ENCODE data around the gene P2RY2.

GRCh38 chr11:73263640-73264039, 45.6 kb downstream of the P2RY2 start:
- no peak for TF ChIP-seq RARB (CRISPR knock-in tag; IDR thresholded peaks at IDR 0.05)
- TF ChIP-seq CSDC2 (CRISPR knock-in tag; IDR thresholded peaks at IDR 0.05) = no peak
- no peak for TF ChIP-seq GLIS3 (CRISPR knock-in tag; IDR thresholded peaks at IDR 0.05)
